Skeletal muscle tissue (tissue), 4 donors: ENCODE results near the gene COL8A1. TPM values are rescaled to one million over a fixed set of nuclear protein-coding genes. Genes with fewer than 3 reads are reported as not detected.
A peak's percentile ranks its signal among the peaks of the same experiment; 100 is the strongest.

ENCODE experiments used
- H3K27ac ChIP-seq: one replicate; pipeline ENCODE4 v1.7.0; 2013; ENCODE audit warnings: mild to moderate bottlenecking, low read depth, low read length, inconsistent platforms
- H3K27me3 ChIP-seq, 3 donors: one replicate each; pipeline ENCODE4 v1.7.0; 2013; ENCODE audit warnings: low read length in 3 of 3; ENCODE audit not compliant: control insufficient read depth in 3 of 3, insufficient read depth in 3 of 3
- H3K36me3 ChIP-seq, 3 donors: one replicate each; pipeline ENCODE4 v1.7.0; 2013; ENCODE audit warnings: low read length in 3 of 3; ENCODE audit not compliant: control insufficient read depth in 3 of 3, insufficient read depth in 3 of 3
- H3K4me1 ChIP-seq, 3 donors: one replicate each; pipeline ENCODE4 v1.7.0; 2013; ENCODE audit warnings: low read length in 3 of 3, mild to moderate bottlenecking in 3 of 3; ENCODE audit not compliant: control insufficient read depth in 3 of 3, insufficient read depth in 3 of 3
- H3K4me3 ChIP-seq, 3 donors: one replicate each; pipeline ENCODE4 v1.7.0; 2013; ENCODE audit warnings: low read length in 3 of 3
- H3K9ac ChIP-seq, 3 donors: one replicate each; pipeline ENCODE4 v1.7.0; 2013; ENCODE audit warnings: low read length in 3 of 3, mild to moderate bottlenecking in 3 of 3, moderate library complexity in 2 of 3, low read depth in 1 of 3
- H3K9me3 ChIP-seq, 3 donors: one replicate each; pipeline ENCODE4 v1.7.0; 2013; ENCODE audit warnings: low read length in 3 of 3; ENCODE audit not compliant: control insufficient read depth in 3 of 3
- total RNA-seq: library from RNA; depleted of rRNA; stranded (reverse); fragments of >200 nt; gene quantifications from one replicate; pipeline ENCODE4 v1.2.3, GENCODE V29; 2014
- donor health status: Osteomylitis.

The COL8A1 gene
- total RNA-seq, 1 donor from 2014 or later: 1.6 TPM

DNA sequence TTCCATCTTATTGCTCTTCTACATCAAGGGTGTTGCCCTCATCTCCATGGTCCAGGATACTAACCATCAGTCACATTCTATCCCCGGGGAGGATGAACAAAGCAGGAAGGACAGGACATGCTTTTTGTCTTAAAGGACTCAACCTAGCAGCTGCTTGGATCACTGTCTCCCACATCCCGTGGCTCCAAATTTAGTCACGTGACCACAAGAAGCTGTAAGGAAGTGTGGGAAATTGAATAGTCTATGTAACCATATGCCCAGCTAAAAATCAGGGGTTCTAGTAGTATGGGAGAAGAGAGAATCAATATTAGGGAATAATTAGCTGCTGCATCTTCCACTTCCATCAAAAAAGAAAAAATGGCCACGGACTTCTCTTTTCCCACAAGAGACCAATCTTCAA lies 161.0 kb downstream of the COL8A1 start:
- no peak overlapping the region for H3K27ac ChIP-seq
- H3K9ac ChIP-seq: no peak overlapping the region
- H3K36me3 ChIP-seq: no peaks in the 10 kb centered on the region
- H3K27me3 ChIP-seq: no peaks in the 10 kb centered on the region
- H3K9me3 ChIP-seq: no peaks in the 10 kb centered on the region
- no peaks in the 10 kb centered on the region for H3K4me1 ChIP-seq
- no peak overlapping the region for H3K4me3 ChIP-seq

DNA sequence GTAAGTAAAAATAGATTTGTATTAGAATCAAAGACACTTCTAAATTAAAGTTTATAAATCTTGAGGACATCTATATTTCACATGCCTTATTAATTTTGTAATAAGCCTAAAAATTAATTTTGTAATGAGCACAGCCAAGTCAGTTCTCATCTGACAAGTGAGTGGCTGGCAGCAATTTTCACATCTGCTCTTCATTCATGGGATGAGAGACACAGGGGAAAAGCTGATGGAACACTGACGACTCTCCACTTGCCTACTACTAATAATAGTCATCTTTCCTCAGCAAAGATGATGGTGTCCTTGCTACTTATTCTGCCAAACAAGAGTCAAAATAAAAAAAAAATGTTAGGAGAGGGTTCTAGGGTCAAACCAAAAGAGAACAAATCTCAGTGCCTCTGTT lies 164.9 kb downstream of the COL8A1 start:
- Histone ChIP-seq H3K9ac (no peak overlapping the region), H3K4me3 (no peak overlapping the region), H3K36me3 (no peaks in the 10 kb centered on the region), H3K27me3 (no peaks in the 10 kb centered on the region), H3K4me1 (peaks cover 0 to 4% (median 0%) of the 10 kb centered on the region in 3 donors), H3K9me3 (no peaks in the 10 kb centered on the region), H3K27ac (no peak overlapping the region)

DNA sequence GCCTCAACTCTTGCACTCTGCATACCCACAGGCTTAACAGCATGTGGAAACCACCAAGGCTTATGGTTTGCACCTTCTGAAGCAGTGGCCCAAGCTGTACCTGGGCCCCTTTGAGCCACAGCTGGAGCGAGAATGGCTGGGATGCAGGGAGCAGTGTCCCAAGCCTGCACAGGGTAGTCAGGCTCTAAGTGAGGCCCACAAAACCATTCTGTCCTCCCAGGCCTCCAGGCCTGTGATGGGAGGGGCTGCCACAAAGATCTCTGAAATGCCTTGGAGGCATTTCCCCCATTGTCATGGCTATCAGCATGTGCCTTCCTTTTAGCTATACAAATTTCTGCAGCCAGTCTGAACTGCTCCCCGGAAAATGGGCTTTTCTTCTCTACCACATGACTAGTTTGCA lies 166.8 kb downstream of the COL8A1 start:
- H3K4me3 ChIP-seq: no peak overlapping the region
- no peaks in the 10 kb centered on the region for H3K27me3 ChIP-seq
- no peak overlapping the region for H3K27ac ChIP-seq
- H3K36me3 ChIP-seq: no peaks in the 10 kb centered on the region
- H3K9me3 ChIP-seq: no peaks in the 10 kb centered on the region
- H3K4me1 ChIP-seq: peaks cover 0 to 8% (median 4%) of the 10 kb centered on the region in 3 donors
- no peak overlapping the region for H3K9ac ChIP-seq

DNA sequence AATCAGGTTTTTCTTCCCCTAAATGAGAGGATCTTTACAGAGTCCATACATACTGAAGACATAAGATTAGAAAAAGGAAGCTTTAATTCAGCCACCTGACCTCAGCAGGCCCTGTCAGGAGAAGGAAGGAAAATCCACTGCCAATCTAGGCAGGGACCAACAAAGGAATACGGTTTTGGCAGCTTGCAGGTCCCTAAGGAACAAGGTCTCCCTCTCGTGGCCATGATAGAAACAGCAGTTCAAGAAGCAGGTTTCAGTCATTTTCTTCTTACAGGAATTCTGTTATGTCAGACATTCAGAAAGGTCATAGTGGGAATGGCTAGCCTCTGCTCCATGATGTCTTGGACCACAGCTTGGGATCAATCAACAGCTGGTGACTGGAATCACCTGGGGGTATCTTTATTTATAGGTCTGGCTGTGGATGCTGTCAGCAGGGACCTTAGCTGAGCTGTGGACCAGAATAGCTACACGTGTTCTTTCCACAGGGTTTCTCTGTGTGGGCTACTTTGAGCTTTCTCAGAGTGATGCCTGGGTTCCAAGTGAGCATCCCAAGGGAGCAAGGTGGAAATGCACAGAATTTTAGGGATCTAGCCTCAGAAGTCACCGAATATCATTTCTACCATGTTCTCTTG lies 169.9 kb downstream of the COL8A1 start:
- Histone ChIP-seq H3K4me1 (peaks cover 0 to 11% (median 4%) of the 10 kb centered on the region in 3 donors), H3K9me3 (no peaks in the 10 kb centered on the region), H3K27me3 (no peaks in the 10 kb centered on the region), H3K36me3 (no peaks in the 10 kb centered on the region), H3K27ac (no peak overlapping the region), H3K9ac (no peak overlapping the region), H3K4me3 (no peak overlapping the region)

DNA sequence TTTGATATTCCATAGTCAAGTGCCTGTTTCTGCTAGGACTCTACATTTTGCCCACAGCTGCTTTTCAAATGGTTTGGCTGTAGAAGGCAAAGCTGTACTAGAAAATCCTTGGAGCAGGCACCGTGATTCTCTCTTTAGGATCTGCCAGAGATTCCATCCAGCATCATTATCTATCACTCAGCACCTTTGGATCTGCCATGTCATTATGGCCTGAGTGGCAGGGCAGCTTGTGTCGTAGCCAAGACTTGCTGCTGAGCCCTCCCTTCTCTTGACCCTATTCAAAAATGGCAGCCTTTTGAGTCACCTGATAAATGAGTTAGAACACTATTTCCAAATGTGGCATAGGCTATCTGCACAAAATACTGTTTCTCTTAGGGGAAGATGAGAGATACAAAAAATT lies 171.2 kb downstream of the COL8A1 start:
- no peak overlapping the region for H3K4me3 ChIP-seq
- no peak overlapping the region for H3K27ac ChIP-seq

DNA sequence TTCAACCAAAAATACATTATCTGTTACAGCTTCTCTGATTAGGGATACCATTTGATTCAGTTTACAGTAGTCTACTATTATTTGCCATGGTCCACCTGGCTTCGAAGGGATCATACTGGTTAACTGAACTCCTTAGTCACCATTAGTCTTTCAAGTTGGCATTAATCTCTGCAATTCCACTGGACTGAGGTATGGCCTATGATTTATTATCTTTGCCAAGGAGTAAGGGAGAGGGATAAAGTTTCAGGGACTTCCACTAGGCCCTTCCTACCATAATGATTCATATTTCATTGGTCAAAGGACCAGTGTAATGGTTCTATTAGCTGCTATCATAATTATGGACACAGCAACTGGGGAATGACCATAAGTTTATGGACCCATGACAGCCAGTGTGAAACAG lies 172.0 kb downstream of the COL8A1 start:
- no peak overlapping the region for H3K27ac ChIP-seq
- H3K36me3 ChIP-seq: no peaks in the 10 kb centered on the region
- no peak overlapping the region for H3K9ac ChIP-seq

More for the DNA sequence above, 171.2 kb downstream of the COL8A1 start:
- Histone ChIP-seq H3K36me3 (no peaks in the 10 kb centered on the region), H3K4me1 (peaks cover 0 to 11% (median 4%) of the 10 kb centered on the region in 3 donors), H3K27me3 (no peaks in the 10 kb centered on the region), H3K9me3 (no peaks in the 10 kb centered on the region), H3K9ac (no peak overlapping the region)

DNA sequence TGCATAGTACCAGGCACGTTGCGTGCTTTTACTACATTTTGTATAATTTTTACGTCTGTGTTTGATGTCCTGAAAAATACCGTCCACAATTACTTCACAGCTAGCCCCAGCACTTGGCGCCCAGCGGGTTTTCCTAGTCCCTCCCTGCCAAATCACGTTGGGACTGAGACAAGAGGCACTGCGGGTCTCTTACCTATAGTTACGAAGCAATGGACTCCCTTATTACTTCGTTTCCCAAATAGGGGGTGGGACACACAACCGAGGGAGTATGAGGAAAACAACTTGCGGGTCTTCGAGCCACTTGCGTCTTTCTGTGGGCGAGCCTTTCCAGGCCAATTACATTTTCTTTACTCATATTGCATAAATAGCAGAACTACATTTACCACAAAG lies 178.6 kb downstream of the COL8A1 start:
- Histone ChIP-seq H3K36me3 (no peaks in the 10 kb centered on the region), H3K27me3 (no peaks in the 10 kb centered on the region), H3K9ac (peak overlapping the region; percentile 82 to 98 (median 93)), H3K4me1 (peaks cover 9 to 32% (median 18%) of the 10 kb centered on the region in 3 donors), H3K9me3 (no peaks in the 10 kb centered on the region), H3K27ac (peak overlapping the region; percentile 92), H3K4me3 (peak overlapping the region; percentile 84 to 99 (median 96))

More for the DNA sequence above, 172.0 kb downstream of the COL8A1 start:
- no peak overlapping the region for H3K4me3 ChIP-seq
- H3K27me3 ChIP-seq: no peaks in the 10 kb centered on the region
- H3K4me1 ChIP-seq: peaks cover 0 to 11% (median 4%) of the 10 kb centered on the region in 3 donors
- H3K9me3 ChIP-seq: no peaks in the 10 kb centered on the region

DNA sequence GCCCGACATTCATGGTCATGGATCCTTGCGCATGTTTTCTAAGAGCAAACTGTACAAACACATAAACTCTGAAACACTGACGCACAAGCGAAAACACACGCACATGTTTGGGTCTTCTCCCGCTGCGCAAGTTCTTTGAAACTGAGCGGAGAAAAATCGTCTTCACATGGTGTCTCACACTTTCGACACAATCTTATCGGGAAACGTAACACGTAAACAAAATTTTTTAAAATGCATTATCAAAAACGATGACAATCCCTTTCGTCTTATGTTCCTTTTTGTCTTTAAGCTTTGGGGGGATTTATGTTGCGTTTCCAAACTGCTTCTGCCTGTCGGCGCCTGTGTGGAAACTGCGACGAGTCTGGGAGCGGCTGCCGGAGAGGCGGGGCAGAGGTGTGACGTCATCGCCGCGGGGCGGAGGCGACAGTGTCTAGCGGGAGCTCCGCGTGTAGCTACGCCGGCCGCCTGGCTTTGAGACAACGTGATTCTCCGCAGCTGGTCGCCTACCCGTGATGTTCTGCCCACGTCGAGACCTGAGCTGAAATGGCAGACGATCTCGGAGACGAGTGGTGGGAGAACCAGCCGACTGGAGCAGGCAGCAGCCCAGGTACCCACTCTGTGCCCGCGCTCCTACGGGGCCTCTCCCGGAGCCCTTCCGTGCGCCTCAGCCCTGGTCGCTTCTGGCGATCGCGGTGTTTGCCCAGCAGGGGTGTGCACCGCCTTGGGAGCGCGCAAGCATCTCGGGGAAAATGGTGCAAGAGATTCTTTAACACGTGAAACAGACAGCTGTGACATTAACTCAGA lies 179.2 kb downstream of the COL8A1 start, which contains the start of gene CMSS1:
TSS of gene CMSS1 (plus strand) at position 426 of the 804 bp plus-strand sequence.
- H3K9me3 ChIP-seq: no peaks in the 10 kb centered on the region
- H3K36me3 ChIP-seq: no peaks in the 10 kb centered on the region
- peak within 1 kb of the TSS; percentile 84 to 99 (median 96) for H3K4me3 ChIP-seq
- peaks cover 9 to 35% (median 18%) of the 10 kb centered on the region in 3 donors for H3K4me1 ChIP-seq
- peak within 1 kb of the TSS; percentile 82 to 98 (median 93) for H3K9ac ChIP-seq
- H3K27ac ChIP-seq: peak within 1 kb of the TSS; percentile 92
- no peaks in the 10 kb centered on the region for H3K27me3 ChIP-seq

DNA sequence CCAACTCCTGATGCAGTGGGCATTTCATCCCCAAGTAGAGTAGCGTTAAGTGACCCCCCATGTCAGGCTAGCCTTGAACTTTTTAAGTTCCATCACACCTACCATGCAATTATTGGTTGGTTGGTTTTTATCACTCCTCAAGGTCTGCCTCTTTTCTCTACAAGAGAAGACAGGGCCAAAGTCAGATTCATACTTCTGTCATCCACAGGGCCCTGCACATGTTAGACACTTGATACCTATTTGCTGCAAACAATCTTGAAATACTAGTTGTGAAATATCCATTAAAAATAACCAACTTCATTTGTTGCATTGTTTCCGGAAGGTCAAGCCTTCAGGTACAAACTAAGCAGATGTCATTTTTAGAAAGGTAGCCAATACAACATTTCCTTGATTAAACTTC lies 180.4 kb downstream of the COL8A1 start:
- H3K36me3 ChIP-seq: no peaks in the 10 kb centered on the region
- H3K9ac ChIP-seq: peak overlapping the region in 1 of 3 donors; percentile 60
- H3K4me1 ChIP-seq: peaks cover 9 to 38% (median 18%) of the 10 kb centered on the region in 3 donors
- H3K27ac ChIP-seq: peak overlapping the region; percentile 92
- peak overlapping the region; percentile 84 to 99 (median 96) for H3K4me3 ChIP-seq
- no peaks in the 10 kb centered on the region for H3K9me3 ChIP-seq
- no peaks in the 10 kb centered on the region for H3K27me3 ChIP-seq
